Omental fat pad (tissue), 4 donors: Measurements from ENCODE around the gene ITSN1. TPM values are rescaled to one million over a fixed set of nuclear protein-coding genes. Genes with fewer than 3 reads are reported as not detected.

Experiments used
- ATAC-seq: fragments of 150-250 bp; one replicate; pipeline ENCODE4 v1.9.1; 2016; ENCODE audit warnings: mild to moderate bottlenecking, moderate library complexity; ENCODE audit not compliant: low FRiP score
- DNase-seq: peaks from one replicate; pipeline ENCODE4 v3.0.0-alpha.2; 2019; ENCODE audit warnings: low spot score
- CTCF ChIP-seq, 3 donors: fragments of 450-650 bp; IDR thresholded peaks; one replicate each; pipeline ENCODE4 v1.5.1; 2016 to 2017; ENCODE audit warnings: antibody characterized with exemption in 3 of 3, mild to moderate bottlenecking in 3 of 3, moderate library complexity in 2 of 3
- total RNA-seq, 4 donors: library from RNA; depleted of rRNA; stranded (reverse); fragments of >200 nt; gene quantifications; one replicate each; pipeline ENCODE4 v1.1.0, GENCODE V29; 2016

ITSN1 gene
- total RNA-seq, 4 donors from 2014 or later = 71.4 to 248 (median 151) TPM

GRCh38 chr21:33688353-33688752 lies 46.1 kb downstream of the ITSN1 start:
- no peak for TF ChIP-seq CTCF (IDR thresholded peaks at IDR 0.05)
- ATAC-seq (no peak), DNase-seq (no peak)

GRCh38 chr21:33690874-33691273 lies 48.6 kb downstream of the ITSN1 start:
- DNase-seq = no peak
- TF ChIP-seq CTCF (IDR thresholded peaks at IDR 0.05) = no peak
- ATAC-seq = no peak

- ATAC-seq (peak; percentile 68), DNase-seq (no peak)
- TF ChIP-seq CTCF (IDR thresholded peaks at IDR 0.05) = no peak
These were observed 49.8 kb downstream of the ITSN1 start for GRCh38 chr21:33691945-33692603.

GRCh38 chr21:33695813-33696212 lies 53.5 kb downstream of the ITSN1 start:
- ATAC-seq (no peak), DNase-seq (no peak)
- no peak for TF ChIP-seq CTCF (IDR thresholded peaks at IDR 0.05)

- DNase-seq (no peak), ATAC-seq (no peak)
- no peak for TF ChIP-seq CTCF (IDR thresholded peaks at IDR 0.05)
These were observed 54.2 kb downstream of the ITSN1 start for GRCh38 chr21:33696465-33696864.

GRCh38 chr21:33698087-33698860 lies 56.0 kb downstream of the ITSN1 start:
- ATAC-seq (no peak), DNase-seq (no peak)
- TF ChIP-seq CTCF (IDR thresholded peaks at IDR 0.05) = no peak

GRCh38 chr21:33699277-33699676 lies 57.0 kb downstream of the ITSN1 start:
- ATAC-seq (no peak), DNase-seq (no peak)
- no peak for TF ChIP-seq CTCF (IDR thresholded peaks at IDR 0.05)
